Measurements from ENCODE around the gene ARHGAP30.

GRCh38 chr1:161111117-161111516, 41.4 kb upstream of the ARHGAP30 start:
- TF ChIP-seq CTCF (IDR thresholded peaks at IDR 0.05) = no peak
- no peak for TF ChIP-seq POLR2AphosphoS5 (IDR thresholded peaks at IDR 0.05; ENCODE audit: insufficient read depth in 1 of 2, low read depth in 1 of 2)

Measured in vagina (tissue), 2 donors.